GM11168 (cell line): ENCODE results near the gene VPS13D.
"Not testable (repeated sequence)": the region's sequence is repeated elsewhere in the genome, so short reads cannot be mapped to it uniquely, and the experiment has no call there.

Experiments
- in situ Hi-C: fragments of 300-500 bp; cut with MboI; formaldehyde crosslinking; loops from one replicate; pipeline ENCODE4 v1.12.0; 2022; ENCODE audit warnings: low sequenced_read_pairs; ENCODE audit not compliant: unreplicated experiment

Gene VPS13D

DNA sequence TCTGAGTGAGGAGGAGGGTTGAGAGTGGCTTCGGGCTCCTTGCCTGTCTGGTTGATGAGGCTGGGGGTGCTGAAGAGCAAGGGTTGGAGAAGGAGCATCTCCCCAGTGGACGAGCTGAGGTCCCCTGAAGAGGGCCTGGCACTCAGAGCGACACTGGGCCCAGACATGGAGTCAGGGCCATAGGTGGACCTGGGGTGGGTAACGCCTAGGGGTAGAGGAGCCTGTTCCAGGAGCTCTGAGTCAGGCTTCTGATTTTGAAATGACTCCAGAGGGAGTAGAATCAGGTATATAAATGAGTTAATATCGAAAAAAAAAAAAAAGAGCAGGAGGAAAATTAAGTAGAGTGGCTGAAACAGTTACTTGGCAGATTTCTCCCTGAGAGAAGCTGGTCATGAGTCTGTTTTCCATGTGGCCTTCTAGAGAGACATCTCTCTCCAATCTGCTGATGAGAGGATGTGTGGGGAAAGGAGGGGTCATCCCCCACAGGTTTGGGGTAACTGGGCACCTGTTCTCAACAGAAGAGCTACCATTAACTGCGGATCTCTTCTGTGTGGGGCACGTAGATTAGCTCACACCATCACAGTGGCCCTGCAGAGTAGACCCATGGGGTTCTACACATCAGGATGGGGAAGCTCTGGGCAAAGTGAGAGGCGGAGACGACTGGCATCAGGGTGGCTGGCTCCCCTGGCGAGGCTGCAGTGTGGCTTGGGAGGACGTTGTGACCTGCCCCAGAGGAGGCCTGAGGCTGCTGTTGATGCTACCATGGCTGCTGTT lies 272.7 kb downstream of the VPS13D start:
- in situ Hi-C loops: no loop called here

DNA sequence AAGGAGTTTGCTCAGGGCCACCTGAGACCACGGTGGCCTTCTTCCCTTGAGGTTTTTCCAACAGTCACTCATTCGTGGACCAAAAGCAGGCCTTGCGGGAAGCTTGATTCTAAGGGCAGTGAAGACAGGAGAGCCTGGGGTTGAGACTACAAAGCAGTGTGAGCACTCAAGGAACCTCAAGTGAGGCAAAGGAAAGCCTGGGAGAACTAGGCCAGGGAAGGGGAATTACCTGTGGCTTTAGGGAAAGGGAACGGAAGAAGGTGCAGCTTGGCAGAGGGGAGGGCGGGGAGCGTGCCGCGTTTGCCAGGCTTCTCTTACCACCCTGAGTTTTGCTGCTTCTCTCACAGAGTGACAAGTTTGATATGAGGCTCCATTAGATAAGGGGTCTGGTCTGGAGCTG lies 273.9 kb downstream of the VPS13D start:
- in situ Hi-C loops: no loop called here

DNA sequence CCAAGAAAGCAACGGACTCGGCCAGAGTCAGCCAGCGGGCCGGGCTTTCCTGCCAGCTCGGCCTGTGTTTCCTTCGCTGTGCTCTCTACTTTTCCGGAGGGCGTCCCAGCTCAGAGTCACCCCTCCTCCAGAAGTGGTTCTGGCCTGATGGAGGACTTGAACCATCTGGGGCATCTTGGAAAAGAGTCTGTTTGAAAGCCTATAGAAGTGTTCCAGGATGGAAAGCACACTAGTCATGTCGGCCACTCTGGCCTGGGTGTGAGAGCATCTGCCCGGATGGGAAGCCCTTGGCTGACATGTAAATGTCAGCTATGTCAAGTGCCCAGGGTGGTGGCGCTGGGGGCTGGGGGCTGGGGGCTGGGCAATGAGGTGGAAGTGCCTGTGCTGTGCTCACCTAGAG lies 274.8 kb downstream of the VPS13D start:
- in situ Hi-C loops: no loop called here

DNA sequence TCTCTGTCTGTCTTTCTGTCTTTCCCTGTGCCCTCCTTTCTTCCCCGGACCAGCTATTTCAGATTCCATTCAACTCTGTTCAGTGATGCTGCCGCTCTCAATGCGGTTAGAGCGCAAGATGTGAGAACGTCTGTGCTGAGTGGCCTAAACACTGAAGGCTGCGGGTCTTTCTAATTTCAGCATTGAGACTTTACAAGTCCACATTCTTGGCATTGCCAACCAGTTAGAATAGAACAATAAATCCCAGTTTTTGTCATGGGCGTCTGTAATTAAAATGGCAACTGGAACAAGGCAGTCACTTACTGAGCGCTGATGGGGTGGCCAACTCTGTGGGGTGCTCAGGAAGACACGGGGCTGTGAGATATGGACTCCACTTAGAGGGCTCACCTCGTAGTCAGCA lies 275.4 kb downstream of the VPS13D start:
- in situ Hi-C loops: no loop called here

DNA sequence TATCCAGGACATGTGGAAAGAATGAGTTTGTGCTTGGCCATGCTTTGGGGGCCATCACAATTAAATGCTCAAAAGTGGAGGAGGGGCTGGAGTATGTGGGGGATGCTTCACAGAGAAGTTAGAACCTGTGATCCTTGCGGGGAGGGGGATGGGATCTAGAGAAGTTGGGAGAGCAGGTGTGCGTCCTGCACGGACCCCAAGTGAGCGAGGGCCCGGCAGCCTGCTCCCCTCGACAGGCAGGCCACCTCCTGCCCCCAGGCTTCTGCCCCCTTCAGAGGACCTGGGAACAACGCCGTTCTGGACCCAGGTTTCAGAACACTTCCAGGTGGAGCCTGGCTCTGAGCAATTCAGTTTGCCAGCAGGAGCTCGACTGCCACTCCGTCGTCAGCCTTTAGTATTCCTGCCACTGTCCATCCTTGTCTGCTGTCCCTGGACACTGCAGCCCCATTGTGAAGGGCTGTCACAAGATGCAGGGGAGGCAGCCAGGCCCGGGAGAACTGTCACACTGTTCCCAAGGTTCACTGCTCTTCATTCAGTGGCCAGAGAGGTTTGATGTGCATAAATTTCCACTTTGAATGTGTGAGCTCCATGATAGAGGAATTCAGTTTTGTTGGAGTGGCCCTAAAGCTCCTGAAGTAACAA lies 275.9 kb downstream of the VPS13D start:
- in situ Hi-C loops: no loop called here

DNA sequence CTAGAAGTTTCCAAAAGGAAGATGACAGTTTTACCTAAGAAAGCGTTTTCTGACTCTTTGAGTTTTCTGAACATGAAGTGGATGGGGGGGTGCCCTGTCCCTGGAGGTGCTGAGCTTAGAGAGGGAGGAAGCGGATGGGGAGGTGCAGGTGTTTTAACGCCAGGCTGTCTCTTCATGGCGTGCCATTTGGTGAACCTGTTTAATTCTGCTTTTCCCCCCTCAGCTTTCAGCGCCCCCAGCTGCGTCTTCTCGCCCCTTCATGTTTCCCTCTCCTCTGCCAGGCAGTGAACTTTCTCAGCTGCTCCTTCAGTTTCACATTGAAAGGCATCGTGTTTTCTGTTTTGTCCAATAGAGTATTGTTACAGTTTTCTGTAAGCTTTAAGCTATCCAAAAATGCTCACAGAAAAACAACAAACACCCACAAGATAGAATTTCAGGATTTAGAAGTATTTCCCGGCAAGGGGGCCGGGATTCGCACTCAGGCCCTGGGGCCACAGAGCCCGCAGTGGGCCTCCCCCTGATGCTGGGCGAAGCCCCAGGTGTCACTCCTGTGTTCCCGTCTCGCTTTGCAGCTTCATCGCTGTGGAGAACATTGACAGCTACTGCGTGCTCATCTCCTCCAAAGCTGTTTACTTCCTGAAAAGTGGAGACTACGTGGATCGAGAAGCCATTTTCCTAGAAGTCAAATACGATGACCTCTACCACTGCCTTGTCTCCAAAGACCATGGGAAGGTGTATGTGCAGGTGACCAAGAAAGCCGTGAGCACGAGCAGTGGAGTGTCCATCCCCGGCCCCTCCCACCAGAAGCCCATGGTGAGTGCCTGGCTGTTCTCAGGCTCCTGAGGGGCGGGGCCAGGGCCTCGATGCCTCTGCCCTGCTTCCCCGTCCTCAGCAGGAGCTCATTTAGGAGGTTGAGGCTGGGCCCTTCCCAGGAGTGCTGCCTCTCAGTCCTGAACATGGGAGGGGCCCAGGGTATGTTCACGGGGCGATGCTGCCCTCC lies 276.8 kb downstream of the VPS13D start:
- in situ Hi-C loops: no loop called here

DNA sequence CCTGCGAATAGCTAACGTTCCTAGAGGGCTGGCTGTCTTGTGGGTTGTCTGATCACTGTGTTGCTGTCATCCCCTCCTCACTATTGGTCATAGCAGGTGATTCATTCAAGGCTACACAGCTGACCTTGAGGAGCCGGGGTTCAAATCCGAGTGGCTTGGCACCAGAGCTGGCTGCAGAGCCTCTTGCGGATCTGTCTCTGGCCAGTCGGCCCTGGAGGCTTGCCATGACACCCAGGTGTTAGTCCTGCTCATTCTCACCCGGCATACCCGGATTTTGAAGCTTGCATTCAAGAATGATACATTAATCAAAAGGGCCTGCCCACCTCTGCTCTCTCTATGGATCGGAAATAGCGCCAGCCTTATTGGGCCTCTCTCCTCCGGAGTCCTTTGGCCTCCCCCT lies 277.8 kb downstream of the VPS13D start:
- in situ Hi-C loops: no loop called here

DNA sequence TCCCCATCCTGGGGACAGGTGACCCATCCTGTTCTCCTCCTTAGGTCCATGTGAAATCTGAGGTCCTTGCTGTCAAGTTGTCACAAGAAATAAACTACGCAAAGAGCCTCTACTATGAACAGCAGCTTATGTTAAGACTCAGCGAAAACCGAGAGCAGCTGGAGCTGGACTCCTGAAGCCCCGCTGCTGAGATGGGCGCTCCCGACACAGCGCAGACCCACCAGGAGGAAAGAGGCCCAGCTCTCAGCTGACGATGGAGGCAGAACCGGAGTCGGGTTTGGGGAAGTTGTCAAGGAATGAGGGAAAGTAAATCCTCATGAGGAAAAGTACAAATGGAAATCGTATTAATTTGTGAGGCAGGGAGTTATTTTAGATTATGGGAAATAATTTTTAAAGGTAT lies 279.0 kb downstream of the VPS13D start:
- in situ Hi-C loops: no loop called here

DNA sequence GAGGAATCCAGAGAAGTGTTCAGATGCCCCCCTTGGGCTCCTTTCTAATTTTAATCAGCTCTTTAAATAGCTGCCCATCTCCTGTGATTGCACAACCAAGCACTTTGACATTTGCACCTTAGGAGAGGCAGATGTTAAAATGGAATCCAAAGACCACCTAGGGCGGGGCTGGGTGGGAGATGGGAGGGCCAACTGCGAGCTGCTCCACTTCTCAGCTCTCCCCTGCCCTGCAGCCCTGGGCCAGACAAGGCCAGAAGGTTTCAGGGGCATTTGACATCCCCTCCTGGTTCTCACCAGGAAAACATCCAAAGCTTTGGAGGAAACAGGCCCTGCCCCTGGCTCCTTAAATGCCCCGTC lies 281.3 kb downstream of the VPS13D start:
- in situ Hi-C loops: no loop called here

DNA sequence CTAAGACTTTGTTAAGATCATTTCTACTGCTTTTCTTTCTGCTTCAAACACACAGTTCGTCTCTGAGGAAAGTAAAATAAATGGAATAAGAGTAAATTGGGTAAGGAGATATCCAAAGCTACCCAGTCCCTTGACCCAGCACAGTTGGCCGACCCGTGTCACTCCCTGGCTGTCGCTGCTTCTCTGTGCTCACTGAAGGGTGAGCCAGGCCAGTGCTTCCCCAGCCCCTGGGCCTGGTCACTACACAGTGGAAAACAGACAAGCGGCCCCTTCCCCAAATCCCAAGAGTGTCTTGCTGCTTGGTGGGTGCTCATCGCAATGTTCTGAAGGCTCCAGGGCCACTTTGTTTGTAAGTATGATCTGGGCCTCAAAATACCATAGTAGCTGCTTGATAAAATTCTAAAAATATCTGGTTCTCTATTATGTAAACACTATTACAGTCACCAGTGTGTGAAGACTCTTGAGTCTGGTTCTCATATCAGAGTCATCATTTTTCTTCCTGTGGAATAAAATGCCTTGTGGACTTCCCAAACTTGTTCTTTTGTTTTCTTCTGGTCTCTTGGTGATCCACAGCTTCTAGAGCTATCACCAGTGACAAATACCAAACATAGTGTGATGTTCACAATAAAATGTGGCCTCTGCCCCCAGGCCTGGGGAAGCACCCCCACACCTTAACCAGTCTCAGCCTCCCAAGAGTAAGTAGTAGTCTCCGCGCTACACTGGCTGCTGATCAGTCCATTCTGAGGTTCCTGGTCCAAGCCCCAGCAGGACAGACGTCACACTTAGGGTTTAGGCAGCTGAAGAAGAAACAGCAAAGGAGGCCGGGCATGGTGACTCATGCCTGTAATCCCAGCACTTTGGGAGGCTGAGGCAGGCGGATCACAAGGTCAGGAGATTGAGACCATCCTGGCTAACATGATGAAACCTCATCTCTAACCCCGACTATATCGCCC lies 282.0 kb downstream of the VPS13D start:
- in situ Hi-C loops: no loop called here

DNA sequence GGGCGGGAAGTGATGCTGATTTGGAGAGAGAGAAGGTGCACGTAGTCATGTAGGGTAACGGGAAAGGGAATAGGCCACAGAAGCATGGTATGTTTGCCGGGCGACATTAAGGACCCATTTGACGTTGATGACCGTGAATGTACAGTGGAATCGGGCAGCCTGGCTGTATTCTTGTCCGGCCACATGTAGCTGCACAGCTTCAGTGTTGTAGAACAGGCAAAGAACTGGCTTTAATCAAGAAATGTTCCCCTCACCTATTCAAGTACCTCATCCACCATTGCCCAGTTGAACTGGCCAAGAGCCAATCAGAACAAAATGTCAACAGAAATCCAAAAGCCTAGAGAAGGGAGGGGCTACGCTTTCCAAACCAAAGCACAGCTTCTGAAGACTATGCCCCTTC lies 283.4 kb downstream of the VPS13D start:
- in situ Hi-C loops: no loop called here

DNA sequence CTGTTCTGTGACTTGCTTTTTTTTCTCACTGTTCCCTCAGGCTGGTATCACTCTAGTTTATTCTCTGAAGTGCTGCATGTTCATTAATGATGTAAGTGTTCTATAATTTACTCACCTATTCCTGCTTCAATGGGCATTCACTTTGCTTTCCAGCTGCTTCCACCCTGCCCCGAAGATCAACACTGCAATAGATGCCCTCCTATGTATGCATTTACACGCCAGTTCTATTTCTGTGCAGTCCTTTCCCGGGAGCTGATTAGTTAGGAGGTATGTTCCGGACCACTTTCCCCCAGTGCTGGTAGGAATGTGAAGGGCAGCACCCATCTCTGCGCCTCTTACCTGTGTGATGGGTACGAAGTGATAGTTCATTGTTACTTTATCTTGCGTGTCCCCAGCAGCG lies 284.8 kb downstream of the VPS13D start:
- in situ Hi-C loops: no loop called here

DNA sequence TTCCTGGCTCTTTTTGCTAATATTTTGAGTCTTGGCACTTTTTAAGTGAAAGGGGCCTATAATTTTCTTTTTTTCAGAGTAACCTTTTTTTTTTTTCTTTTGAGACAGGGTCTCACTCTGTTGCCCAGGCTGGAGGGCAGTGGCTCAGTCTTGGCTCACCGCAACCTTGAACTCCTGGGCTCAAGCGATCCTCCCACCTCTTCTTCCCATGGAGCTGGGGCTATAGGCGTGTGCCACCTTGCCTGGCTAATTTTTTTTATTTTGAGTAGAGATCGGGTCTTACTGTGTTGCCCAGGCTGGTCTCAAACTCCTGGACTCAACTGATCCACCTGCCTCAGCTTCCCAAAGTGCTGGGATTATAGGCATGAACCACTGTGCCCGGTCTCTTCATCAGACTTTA lies 285.4 kb downstream of the VPS13D start:
- in situ Hi-C loops: no loop called here

DNA sequence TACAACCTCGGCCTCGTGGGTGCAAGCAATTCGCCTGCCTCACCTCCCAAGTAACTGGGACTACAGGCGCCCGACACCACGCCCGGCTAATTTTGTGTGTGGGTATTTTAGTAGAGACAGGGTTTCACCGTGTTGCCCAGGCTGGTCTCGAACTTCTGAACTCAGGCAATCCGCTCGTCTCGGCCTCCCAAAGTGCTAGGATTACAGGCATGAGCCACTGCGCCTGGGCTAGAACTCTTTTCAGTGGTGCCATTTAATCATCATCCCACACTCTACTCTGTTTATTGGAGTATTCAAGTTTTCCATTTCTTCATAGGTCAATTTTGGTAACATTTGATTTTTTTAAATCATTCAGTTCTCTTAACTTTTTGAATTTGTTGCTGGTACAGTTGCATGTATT lies 286.9 kb downstream of the VPS13D start:
- in situ Hi-C loops: no loop called here

DNA sequence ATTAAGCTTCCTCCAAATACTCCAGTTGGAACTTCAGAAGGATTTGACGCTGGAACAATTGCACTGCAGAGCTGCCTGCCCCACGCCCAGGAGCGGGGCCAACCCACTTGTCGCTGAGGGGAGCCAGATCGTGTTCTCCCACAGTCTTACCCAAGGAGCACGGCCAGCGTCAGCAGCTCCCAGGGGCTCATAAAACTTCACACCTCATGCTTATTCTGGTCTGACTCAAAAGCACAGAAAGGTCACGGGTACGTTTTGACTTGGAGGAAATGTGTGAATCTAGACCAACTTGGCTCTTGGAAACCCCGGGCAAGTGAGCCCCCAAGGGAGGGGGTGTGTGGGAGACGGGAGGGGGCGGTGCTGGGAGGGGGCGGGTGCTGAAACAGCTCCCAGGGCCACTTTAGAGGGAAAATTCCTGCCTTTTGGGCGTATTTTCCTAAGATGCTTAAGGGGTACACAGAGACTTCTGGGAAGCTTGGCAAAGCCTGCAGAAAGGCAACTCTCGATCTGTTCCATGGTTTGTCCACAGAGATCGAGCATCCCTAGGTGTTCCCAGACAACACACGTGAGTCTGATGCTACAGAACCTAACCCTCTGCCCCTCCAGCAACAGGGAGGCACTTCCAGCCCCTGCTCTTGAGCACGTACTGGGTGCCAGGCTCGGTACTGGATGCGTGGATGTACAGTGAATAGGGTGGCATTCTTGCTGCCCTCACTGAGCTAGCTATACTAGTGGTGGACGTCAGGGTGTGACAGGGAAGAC lies 289.3 kb downstream of the VPS13D start:
- in situ Hi-C loops: no loop called here

DNA sequence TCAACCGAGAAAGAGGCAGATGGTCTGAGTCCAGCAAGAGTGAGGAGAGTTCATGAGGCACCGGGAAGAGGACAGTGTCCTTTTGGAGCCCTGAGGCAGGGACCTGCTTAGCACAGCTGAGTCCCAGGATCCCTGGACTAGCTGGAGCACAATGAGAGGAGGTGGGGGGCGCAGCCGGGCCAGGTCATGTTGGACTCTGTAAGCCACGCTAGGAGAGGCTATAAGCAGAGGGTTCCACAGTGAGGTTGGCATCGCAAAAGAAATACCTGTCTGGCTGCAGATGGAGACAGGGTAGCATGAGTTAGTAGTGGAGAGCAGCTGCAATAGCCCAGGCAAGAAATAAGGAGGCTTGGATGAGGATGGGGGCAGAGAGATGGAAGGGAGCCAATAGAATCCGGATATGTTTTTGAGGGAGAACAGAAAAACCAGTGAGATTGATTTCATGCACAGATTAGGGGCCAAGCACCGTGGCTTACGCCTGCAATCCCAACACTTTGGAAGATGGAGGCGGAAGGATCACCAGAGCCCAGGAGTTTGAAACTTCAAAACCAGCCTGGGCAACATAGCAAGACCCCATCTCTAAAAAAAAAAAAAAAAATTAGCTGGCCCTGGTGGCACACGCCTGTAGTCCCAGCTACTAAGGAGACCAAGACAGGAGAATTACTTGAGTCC lies 290.0 kb downstream of the VPS13D start:
- in situ Hi-C loops: no loop called here

DNA sequence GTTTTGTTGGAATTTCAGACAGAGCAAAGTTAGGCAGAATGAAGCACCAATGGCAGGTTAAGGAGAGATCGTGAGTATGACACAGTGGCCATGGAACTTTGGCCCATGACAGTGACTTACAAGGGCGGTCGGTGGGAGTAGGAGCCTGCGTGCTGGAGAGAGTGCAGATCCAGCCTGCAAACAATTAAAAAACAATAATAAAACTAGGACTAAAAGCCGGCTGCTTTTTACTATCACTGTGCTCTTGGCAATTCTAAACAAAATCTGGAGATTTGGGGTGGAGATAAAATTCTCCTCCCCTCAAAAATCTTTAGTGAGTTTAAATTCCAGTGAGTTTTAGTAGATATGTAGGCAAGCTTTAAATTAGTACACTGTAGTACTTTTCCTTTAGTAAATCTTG lies 291.3 kb downstream of the VPS13D start:
- in situ Hi-C loops: no loop called here

DNA sequence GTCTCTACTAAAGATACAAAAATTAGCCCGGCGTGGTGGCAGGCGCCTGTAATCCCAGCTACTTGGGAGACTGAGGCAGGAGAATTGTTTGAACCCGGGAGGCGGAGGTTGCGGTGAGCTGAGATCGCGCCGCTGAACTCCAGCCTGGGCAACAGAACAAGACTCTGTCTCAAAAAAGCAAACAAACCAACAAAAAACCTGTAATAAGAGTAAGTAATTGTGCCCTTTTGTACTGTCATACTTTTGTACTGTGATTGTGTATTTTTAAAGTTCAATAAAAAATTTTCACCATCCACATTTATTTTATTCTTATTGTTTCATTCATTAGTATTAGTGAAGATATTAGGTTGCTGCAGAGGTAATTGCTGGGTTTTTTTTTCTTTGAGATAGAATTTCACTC lies 292.9 kb downstream of the VPS13D start:
- in situ Hi-C loops: not testable (repeated sequence)

DNA sequence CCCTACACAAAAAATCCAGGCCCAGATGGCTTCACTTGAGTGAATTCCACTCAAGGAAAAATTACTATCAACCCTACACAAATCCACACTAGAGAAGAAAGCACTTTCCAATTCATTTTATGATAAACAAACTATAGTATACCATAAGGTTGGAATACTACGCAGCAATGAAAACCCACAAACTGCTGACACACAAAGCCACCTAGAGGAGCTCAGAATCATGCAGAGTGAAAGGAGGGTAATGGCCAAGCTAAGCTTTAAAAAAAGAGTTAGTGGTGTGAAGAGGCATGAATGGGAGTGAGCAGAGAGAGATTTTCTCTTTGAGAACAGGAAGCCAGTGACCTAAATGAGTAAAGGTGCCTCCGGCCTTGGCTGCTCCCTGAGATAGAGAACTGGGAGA lies 294.4 kb downstream of the VPS13D start:
- in situ Hi-C loops: no loop called here
